ENCODE data around the gene SMPD2.

GRCh38 chr6:109457562-109457996, 17.1 kb downstream of the SMPD2 start:
- TF ChIP-seq CTCF (IDR thresholded peaks at IDR 0.05; ENCODE audit: low read length): no peak
- TF ChIP-seq EZH2 (IDR thresholded peaks at IDR 0.05; ENCODE audit: borderline replicate concordance, low read length): no peak
